Muscle layer of duodenum (tissue), 2 donors: ENCODE measurements around the gene BROX.
"Not testable (repeated sequence)": the region's sequence is repeated elsewhere in the genome, so short reads cannot be mapped to it uniquely, and the experiment has no call there.

Experiments used
- H3K27ac ChIP-seq: one replicate; pipeline ENCODE4 v1.7.0; 2013; ENCODE audit warnings: mild to moderate bottlenecking, low read length
- H3K27me3 ChIP-seq: one replicate; pipeline ENCODE4 v1.7.0; 2013; ENCODE audit warnings: low read depth, mild to moderate bottlenecking, control low read depth, low read length
- H3K36me3 ChIP-seq, 2 donors: one replicate each; pipeline ENCODE4 v1.7.0; 2013; ENCODE audit warnings: low read length in 2 of 2, control low read depth in 1 of 2, mild to moderate bottlenecking in 1 of 2; ENCODE audit not compliant: insufficient read depth in 2 of 2, control insufficient read depth in 1 of 2
- H3K4me1 ChIP-seq, 2 donors: one replicate each; pipeline ENCODE4 v1.7.0; 2013; ENCODE audit warnings: low read length in 2 of 2, mild to moderate bottlenecking in 2 of 2, control low read depth in 1 of 2, moderate library complexity in 1 of 2; ENCODE audit not compliant: insufficient read depth in 2 of 2, control insufficient read depth in 1 of 2
- H3K4me3 ChIP-seq, 2 donors: one replicate each; pipeline ENCODE4 v1.7.0; 2013; ENCODE audit warnings: low read length in 2 of 2, low read depth in 1 of 2, mild to moderate bottlenecking in 1 of 2
- H3K9me3 ChIP-seq, 2 donors: one replicate each; pipeline ENCODE4 v1.7.0; 2013; ENCODE audit warnings: low read length in 2 of 2, control low read depth in 1 of 2, mild to moderate bottlenecking in 1 of 2; ENCODE audit not compliant: control insufficient read depth in 1 of 2
- donor health status: healthy.

The BROX gene

GRCh38 chr1:222712253-222713090 is at the start of gene BROX, which contains the start of gene AIDA:
Gene BROX (plus strand): TSS chr1:222712564. CDS start chr1:222715700, 3,136 bp downstream.
Gene AIDA (minus strand): TSS chr1:222712491. CDS start chr1:222712317, 174 bp downstream.
- Histone ChIP-seq H3K36me3 (peaks cover 9 to 19% of the 10 kb centered on the region in 2 donors), H3K27ac (peak within 1 kb of the TSS; percentile 98), H3K4me3 (peak within 1 kb of the TSS; percentile 89 to 99), H3K4me1 (peaks cover 0 to 26% of the 10 kb centered on the region in 2 donors), H3K27me3 (no peaks in the 10 kb centered on the region), H3K9me3 (no peaks in the 10 kb centered on the region)

GRCh38 chr1:222663431-222663934 is 48.9 kb upstream of the BROX start:
- Histone ChIP-seq H3K4me1 (no peaks in the 10 kb centered on the region), H3K27ac (no peak overlapping the region), H3K9me3 (no peaks in the 10 kb centered on the region), H3K4me3 (no peak overlapping the region), H3K36me3 (peaks cover 73 to 74% of the 10 kb centered on the region in 2 donors), H3K27me3 (no peaks in the 10 kb centered on the region)

DNA sequence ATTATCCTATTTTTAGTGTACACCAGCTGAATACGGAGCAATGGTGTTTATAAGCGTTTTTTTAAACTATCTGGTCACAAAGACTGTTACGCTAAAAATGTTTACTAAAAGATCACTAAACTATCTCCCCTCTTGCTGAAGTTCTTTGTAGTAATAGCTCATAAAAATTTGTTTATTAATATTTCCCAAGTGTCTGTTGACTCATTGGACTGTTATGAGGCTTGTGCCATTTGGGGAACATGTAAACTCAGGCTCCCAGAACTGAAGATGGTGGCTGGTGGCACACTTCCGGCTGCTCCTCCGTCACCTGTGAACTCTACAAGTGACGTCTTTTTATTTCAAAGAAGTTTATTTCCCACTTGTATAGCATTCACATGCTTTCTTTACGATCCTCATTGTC is 46.4 kb upstream of the BROX start:
- Histone ChIP-seq H3K4me3 (no peak overlapping the region), H3K27ac (peak overlapping the region; percentile 24), H3K36me3 (peaks cover 55 to 61% of the 10 kb centered on the region in 2 donors), H3K9me3 (no peaks in the 10 kb centered on the region), H3K4me1 (no peaks in the 10 kb centered on the region), H3K27me3 (no peaks in the 10 kb centered on the region)

DNA sequence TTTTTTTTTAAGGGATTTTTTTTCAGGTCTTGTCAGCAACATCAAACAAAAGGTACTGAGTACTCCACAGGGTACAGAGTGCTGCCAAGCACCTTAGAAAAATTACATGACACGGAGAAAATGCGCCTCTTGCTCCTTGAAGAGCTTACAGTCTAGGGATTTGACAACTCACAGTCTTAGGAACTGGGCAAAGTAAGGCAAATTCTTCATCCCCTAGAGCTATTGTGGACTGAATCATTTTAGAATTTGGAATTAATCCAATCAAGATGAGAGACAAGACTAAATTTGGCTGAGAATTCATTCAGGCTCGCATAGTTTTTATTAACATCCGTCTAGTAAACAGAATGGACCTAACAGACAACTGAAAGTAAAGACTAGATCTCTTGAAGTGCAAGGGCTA is 44.2 kb upstream of the BROX start:
- H3K27ac ChIP-seq, H3K4me1 ChIP-seq, H3K4me3 ChIP-seq, H3K9me3 ChIP-seq, H3K27me3 ChIP-seq: not testable (repeated sequence)
- H3K36me3 ChIP-seq, result peaks cover 46 to 54% of the 10 kb centered on the region in 2 donors

- not testable (repeated sequence) for H3K27ac ChIP-seq, H3K4me1 ChIP-seq, H3K9me3 ChIP-seq, H3K27me3 ChIP-seq, H3K4me3 ChIP-seq
- H3K36me3 ChIP-seq, result peaks cover 36 to 49% of the 10 kb centered on the region in 2 donors
These were observed 43.3 kb upstream of the BROX start for GRCh38 chr1:222669107-222669506.

DNA sequence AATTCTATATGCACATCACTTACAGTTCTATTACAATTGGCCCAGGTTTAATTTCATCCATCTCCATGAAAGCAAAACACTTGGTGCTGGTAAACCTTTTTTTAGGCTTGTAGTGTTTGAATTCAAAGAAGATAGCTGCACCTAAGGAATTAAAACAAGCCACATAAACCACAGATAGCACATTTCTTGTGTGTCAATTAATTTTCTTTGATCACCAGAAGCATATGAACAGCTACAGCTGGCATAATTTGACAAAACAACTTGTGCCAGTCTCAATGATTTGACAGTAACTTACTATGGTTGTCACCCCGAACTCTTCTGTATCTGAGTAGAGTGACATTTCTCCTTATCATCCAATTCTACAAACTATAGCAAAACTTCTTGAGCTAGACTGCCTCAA is 42.3 kb upstream of the BROX start:
- H3K4me1 ChIP-seq, result no peaks in the 10 kb centered on the region
- H3K9me3 ChIP-seq, result no peaks in the 10 kb centered on the region
- H3K4me3 ChIP-seq, result no peak overlapping the region
- no peak overlapping the region for H3K27ac ChIP-seq
- no peaks in the 10 kb centered on the region for H3K27me3 ChIP-seq
- peaks cover 34 to 47% of the 10 kb centered on the region in 2 donors for H3K36me3 ChIP-seq

GRCh38 chr1:222680080-222680479 is 32.3 kb upstream of the BROX start:
- Histone ChIP-seq H3K27me3 (no peaks in the 10 kb centered on the region), H3K36me3 (peaks cover 31 to 36% of the 10 kb centered on the region in 2 donors), H3K4me3 (no peak overlapping the region), H3K9me3 (no peaks in the 10 kb centered on the region), H3K4me1 (no peaks in the 10 kb centered on the region), H3K27ac (no peak overlapping the region)

DNA sequence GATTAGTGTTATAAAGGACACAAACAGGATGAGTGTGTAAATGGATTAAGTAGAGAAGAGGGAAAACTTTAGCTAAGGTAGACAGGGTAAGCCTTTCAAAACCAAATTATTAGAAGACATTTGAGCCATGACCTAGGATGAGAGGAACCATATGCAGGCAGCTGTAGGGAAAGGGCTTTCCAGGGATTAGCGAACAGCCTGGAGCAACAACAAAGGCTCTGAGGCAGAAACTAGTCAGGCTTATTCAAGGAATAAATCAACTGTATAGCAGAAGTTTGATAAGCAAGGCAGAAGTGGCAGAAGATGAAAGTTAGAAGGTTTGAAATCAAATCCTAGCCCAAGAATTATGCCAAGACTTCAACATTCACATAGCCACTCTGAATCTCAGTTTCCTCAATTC is 21.3 kb upstream of the BROX start:
- Histone ChIP-seq H3K27me3 (no peaks in the 10 kb centered on the region), H3K27ac (no peak overlapping the region), H3K36me3 (peaks cover 11 to 15% of the 10 kb centered on the region in 2 donors), H3K4me1 (no peaks in the 10 kb centered on the region), H3K4me3 (no peak overlapping the region), H3K9me3 (no peaks in the 10 kb centered on the region)

DNA sequence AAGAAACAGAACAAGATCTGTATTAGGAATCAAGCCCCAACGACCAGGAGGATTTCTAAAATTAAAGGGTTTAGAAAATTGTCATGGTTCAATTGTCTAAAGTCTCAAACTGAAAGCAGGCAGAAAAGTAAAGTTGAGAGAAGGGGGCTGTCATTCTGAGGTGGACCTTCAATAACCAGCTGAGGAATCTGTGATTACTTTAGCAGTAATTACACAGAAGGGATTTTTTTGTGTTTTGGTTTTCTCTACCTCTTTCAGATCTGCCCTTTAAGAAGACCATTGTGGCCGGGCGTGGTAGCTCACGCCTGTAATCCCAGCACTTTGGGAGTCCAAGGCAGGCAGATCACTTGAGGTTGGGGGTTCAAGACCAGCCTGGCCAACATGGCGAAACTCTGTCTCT is 17.4 kb upstream of the BROX start:
- no peaks in the 10 kb centered on the region for H3K27me3 ChIP-seq
- H3K4me3 ChIP-seq, result no peak overlapping the region
- H3K36me3 ChIP-seq, result peaks cover 0 to 4% of the 10 kb centered on the region in 2 donors
- H3K27ac ChIP-seq, result no peak overlapping the region
- no peaks in the 10 kb centered on the region for H3K9me3 ChIP-seq
- no peaks in the 10 kb centered on the region for H3K4me1 ChIP-seq

- no peaks in the 10 kb centered on the region for H3K9me3 ChIP-seq
- no peaks in the 10 kb centered on the region for H3K4me1 ChIP-seq
- H3K27ac ChIP-seq, result no peak overlapping the region
- no peak overlapping the region for H3K4me3 ChIP-seq
- no peaks in the 10 kb centered on the region for H3K27me3 ChIP-seq
- no peaks in the 10 kb centered on the region for H3K36me3 ChIP-seq
These were observed 15.6 kb upstream of the BROX start for GRCh38 chr1:222696741-222697140.

DNA sequence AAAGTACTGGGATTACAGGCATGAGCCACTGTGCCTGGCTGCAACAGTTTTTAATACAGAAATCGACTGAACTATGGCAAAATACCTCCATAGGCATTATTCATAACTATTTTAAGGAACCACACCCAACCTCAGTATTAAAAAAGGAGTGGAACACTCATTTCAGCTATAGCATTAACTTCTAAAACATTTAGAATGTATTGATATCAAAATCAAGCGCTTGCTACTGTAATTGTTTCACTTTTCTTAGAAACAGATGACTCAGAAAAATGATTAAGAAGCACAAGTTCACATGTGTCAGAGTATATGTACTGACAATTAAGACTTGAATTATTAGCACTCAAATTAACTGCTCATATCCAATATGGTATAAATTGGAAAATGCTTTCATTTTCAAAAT is 15.2 kb upstream of the BROX start:
- H3K36me3 ChIP-seq, result peaks cover 0 to 2% of the 10 kb centered on the region in 2 donors
- H3K27me3 ChIP-seq, result no peaks in the 10 kb centered on the region
- H3K4me1 ChIP-seq, result no peaks in the 10 kb centered on the region
- H3K9me3 ChIP-seq, result no peaks in the 10 kb centered on the region
- H3K4me3 ChIP-seq, result no peak overlapping the region
- no peak overlapping the region for H3K27ac ChIP-seq
